ENCODE measurements around the gene MRPL21.

The MRPL21 gene

DNA sequence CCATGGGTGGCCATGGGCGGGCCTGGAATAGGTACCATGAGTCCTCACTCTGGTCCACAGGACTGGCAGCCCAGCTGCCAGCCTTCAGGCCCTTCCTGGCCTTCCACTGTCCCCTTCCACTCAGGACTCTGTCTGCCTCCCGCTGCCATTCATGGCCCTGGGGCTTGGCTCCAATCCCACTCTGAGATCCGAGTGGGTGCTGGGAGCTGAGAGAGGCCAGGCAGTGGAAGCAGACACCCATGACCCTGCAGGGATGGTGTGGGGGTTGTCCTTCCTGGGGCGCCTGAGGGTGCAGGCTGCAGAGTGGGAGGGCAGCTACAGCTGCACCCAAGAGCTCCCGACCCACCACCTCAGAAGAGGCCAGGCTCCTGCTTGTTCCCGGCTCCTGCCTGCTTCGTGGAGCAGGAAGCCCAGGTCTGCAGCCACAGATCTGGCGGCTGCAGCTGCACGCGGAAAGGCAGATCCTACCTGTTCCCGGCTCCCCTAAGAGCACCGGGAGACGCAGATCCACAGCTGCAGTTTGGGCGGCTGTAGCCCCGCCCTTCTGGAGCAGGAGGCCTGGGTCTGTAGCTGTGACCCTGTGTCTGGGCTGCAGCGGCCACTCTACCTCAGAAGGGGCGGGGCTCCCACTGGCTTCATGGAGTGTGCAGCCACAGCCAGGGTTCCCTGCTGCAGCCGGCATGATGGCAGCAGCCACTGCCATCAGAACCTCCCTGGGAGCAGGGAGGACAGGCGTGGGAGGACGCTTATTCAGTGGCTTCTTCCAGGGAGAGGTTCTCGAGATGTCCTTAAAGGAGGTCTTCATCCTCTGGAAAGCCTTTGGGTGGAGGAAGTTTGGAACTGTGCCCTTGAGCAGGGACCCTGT lies 27.6 kb upstream of the MRPL21 start:
- Histone ChIP-seq H3K4ac (ENCODE audit: low read depth, low read length) (no peak overlapping the region), H2BK120ac (ENCODE audit: insufficient read depth, low read length, poor library complexity) (no peak overlapping the region), H3K27me3 (ENCODE audit: insufficient read depth, low read length) (no peaks in the 10 kb centered on the region), H3K4me2 (ENCODE audit: low read length) (no peak overlapping the region), H3K18ac (ENCODE audit: low read length) (no peak overlapping the region), H3K4me3 (ENCODE audit: low read depth, low read length) (no peak overlapping the region), H3K14ac (ENCODE audit: low read length) (no peak overlapping the region), H3K9ac (ENCODE audit: low read length) (no peak overlapping the region), H4K8ac (ENCODE audit: low read depth, low read length) (no peak overlapping the region), H4K12ac (ENCODE audit: low read depth, low read length) (no peak overlapping the region), H3K9me3 (ENCODE audit: insufficient read depth, low read depth, low read length) (peaks cover 1% of the 10 kb centered on the region), H3K4me1 (ENCODE audit: control insufficient read depth in 1 of 2, insufficient read depth in 2 of 2, low read length in 2 of 2) (no peaks in the 10 kb centered on the region), H3K36me3 (ENCODE audit: control insufficient read depth in 1 of 2, insufficient read depth in 2 of 2, low read length in 2 of 2) (peaks cover 53 to 65% of the 10 kb centered on the region in 2 experiments), H2AFZ (ENCODE audit: insufficient read depth, low read length, poor library complexity) (no peak overlapping the region), H3K79me1 (ENCODE audit: low read length) (no peaks in the 10 kb centered on the region), H3K23ac (ENCODE audit: low read length) (no peak overlapping the region), H2BK5ac (ENCODE audit: low read depth, low read length, poor library complexity) (no peak overlapping the region), H3K79me2 (ENCODE audit: control insufficient read depth, insufficient read depth, low read length, poor library complexity) (no peaks in the 10 kb centered on the region), H4K91ac (ENCODE audit: low read depth, low read length) (no peak overlapping the region), H2AK5ac (ENCODE audit: low read length) (no peak overlapping the region), H2BK12ac (ENCODE audit: low read length) (no peak overlapping the region), H3K27ac (ENCODE audit: low read depth, low read length) (no peak overlapping the region)
- no CpG with 5 or more reads among the region's 21 CpGs for WGBS (ENCODE audit: extremely low coverage, insufficient coverage, insufficient read length)
- DNase-seq, result no peak

GRCh38 chr11:68929706-68930570 lies 26.3 kb upstream of the MRPL21 start:
- Histone ChIP-seq H3K4me2 (ENCODE audit: low read length) (no peak overlapping the region), H4K12ac (ENCODE audit: low read depth, low read length) (no peak overlapping the region), H4K8ac (ENCODE audit: low read depth, low read length) (no peak overlapping the region), H3K4ac (ENCODE audit: low read depth, low read length) (no peak overlapping the region), H3K79me1 (ENCODE audit: low read length) (no peaks in the 10 kb centered on the region), H2BK120ac (ENCODE audit: insufficient read depth, low read length, poor library complexity) (no peak overlapping the region), H3K4me1 (ENCODE audit: control insufficient read depth in 1 of 2, insufficient read depth in 2 of 2, low read length in 2 of 2) (no peaks in the 10 kb centered on the region), H3K14ac (ENCODE audit: low read length) (no peak overlapping the region), H3K4me3 (ENCODE audit: low read depth, low read length) (no peak overlapping the region), H3K27me3 (ENCODE audit: insufficient read depth, low read length) (no peaks in the 10 kb centered on the region), H2AFZ (ENCODE audit: insufficient read depth, low read length, poor library complexity) (no peak overlapping the region), H2BK12ac (ENCODE audit: low read length) (no peak overlapping the region), H3K27ac (ENCODE audit: low read depth, low read length) (no peak overlapping the region), H4K91ac (ENCODE audit: low read depth, low read length) (no peak overlapping the region), H2BK5ac (ENCODE audit: low read depth, low read length, poor library complexity) (no peak overlapping the region), H3K79me2 (ENCODE audit: control insufficient read depth, insufficient read depth, low read length, poor library complexity) (no peaks in the 10 kb centered on the region), H3K36me3 (ENCODE audit: control insufficient read depth in 1 of 2, insufficient read depth in 2 of 2, low read length in 2 of 2) (peaks cover 45 to 55% of the 10 kb centered on the region in 2 experiments), H2AK5ac (ENCODE audit: low read length) (no peak overlapping the region), H3K9ac (ENCODE audit: low read length) (no peak overlapping the region), H3K23ac (ENCODE audit: low read length) (no peak overlapping the region), H3K9me3 (ENCODE audit: insufficient read depth, low read depth, low read length) (peaks cover 1% of the 10 kb centered on the region), H3K18ac (ENCODE audit: low read length) (no peak overlapping the region)
- no peak for DNase-seq
- no CpG with 5 or more reads among the region's 20 CpGs for WGBS (ENCODE audit: extremely low coverage, insufficient coverage, insufficient read length)

DNA sequence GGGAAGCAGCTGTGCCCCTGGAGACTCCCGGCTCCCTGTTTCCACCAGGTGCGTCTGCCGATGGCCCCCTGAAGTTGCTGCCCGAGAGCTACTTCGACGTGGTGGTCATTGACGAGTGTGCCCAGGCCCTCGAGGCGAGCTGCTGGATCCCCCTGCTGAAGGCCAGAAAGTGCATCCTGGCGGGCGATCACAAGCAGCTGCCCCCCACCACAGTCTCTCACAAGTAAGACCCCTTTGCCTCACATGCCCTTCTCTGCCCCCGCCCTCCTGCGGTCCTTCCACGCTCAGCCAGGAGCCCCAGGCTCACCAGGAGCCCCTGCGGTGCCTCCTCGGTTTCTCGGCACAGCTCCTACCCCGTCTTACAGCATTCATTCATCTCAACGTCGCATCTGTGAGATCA lies 25.5 kb upstream of the MRPL21 start:
- no peak overlapping the region for H3K23ac ChIP-seq (ENCODE audit: low read length)
- H3K9me3 ChIP-seq (ENCODE audit: insufficient read depth, low read depth, low read length), result peaks cover 1% of the 10 kb centered on the region
- H3K27me3 ChIP-seq (ENCODE audit: insufficient read depth, low read length), result no peaks in the 10 kb centered on the region
- H3K79me1 ChIP-seq (ENCODE audit: low read length), result no peaks in the 10 kb centered on the region
- no peak overlapping the region for H3K18ac ChIP-seq (ENCODE audit: low read length)
- no peak overlapping the region for H3K4ac ChIP-seq (ENCODE audit: low read depth, low read length)
- no peak overlapping the region for H2BK120ac ChIP-seq (ENCODE audit: insufficient read depth, low read length, poor library complexity)
- WGBS (ENCODE audit: extremely low coverage, insufficient coverage, insufficient read length), result no CpG with 5 or more reads among the region's 20 CpGs
- H3K14ac ChIP-seq (ENCODE audit: low read length), result no peak overlapping the region
- no peak overlapping the region for H2AFZ ChIP-seq (ENCODE audit: insufficient read depth, low read length, poor library complexity)
- no peaks in the 10 kb centered on the region for H3K79me2 ChIP-seq (ENCODE audit: control insufficient read depth, insufficient read depth, low read length, poor library complexity)
- H2BK12ac ChIP-seq (ENCODE audit: low read length), result no peak overlapping the region
- no peak overlapping the region for H3K9ac ChIP-seq (ENCODE audit: low read length)
- H3K4me3 ChIP-seq (ENCODE audit: low read depth, low read length), result no peak overlapping the region
- H3K4me2 ChIP-seq (ENCODE audit: low read length), result no peak overlapping the region
- no peaks in the 10 kb centered on the region for H3K4me1 ChIP-seq (ENCODE audit: control insufficient read depth in 1 of 2, insufficient read depth in 2 of 2, low read length in 2 of 2)
- H4K12ac ChIP-seq (ENCODE audit: low read depth, low read length), result no peak overlapping the region
- peaks cover 42 to 53% of the 10 kb centered on the region in 2 experiments for H3K36me3 ChIP-seq (ENCODE audit: control insufficient read depth in 1 of 2, insufficient read depth in 2 of 2, low read length in 2 of 2)
- no peak overlapping the region for H4K91ac ChIP-seq (ENCODE audit: low read depth, low read length)
- H3K27ac ChIP-seq (ENCODE audit: low read depth, low read length), result no peak overlapping the region
- no peak overlapping the region for H2AK5ac ChIP-seq (ENCODE audit: low read length)
- H4K8ac ChIP-seq (ENCODE audit: low read depth, low read length), result no peak overlapping the region
- no peak overlapping the region for H2BK5ac ChIP-seq (ENCODE audit: low read depth, low read length, poor library complexity)
- DNase-seq, result no peak

DNA sequence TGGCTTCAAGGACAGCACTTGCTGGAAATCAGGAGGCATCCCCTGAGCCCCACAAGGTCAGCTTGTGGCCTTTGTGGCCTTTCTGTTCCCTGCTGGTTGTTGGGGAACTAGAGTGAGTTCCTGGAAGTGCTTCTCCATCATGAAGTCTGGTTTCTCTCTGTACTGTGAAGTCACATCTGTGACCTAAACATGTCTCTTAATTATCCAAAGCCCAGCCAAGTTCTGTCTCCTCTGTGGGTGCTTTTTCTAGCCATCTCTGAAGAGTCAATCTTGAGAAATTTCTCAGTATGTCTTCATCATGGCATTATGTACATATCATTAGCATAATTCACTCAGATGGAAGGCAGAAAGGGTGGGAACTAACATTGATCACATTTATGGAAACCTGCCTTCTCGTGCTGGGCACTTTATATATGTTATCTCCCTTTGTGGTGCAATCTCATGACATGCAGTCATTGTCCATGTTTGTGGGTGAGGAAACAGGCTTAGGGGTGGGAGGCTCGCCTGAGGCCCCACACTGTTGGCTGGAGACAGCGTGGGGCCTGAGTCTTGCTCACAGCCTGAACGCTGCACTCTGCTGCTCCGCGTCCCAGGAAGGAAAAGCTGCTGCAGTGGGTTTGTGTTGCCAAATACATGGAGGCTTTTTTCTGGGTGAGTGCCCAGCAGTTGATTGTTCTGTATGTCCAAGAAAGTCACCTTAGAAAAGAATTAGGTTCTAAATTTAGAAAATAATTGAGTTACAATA lies 24.7 kb upstream of the MRPL21 start:
- no peak overlapping the region for H3K9ac ChIP-seq (ENCODE audit: low read length)
- H3K27ac ChIP-seq (ENCODE audit: low read depth, low read length), result no peak overlapping the region
- H3K4me3 ChIP-seq (ENCODE audit: low read depth, low read length), result no peak overlapping the region
- H4K12ac ChIP-seq (ENCODE audit: low read depth, low read length), result no peak overlapping the region
- no peak overlapping the region for H2BK12ac ChIP-seq (ENCODE audit: low read length)
- no peak overlapping the region for H3K4me2 ChIP-seq (ENCODE audit: low read length)
- no peak overlapping the region for H2AK5ac ChIP-seq (ENCODE audit: low read length)
- no peak overlapping the region for H2AFZ ChIP-seq (ENCODE audit: insufficient read depth, low read length, poor library complexity)
- H3K9me3 ChIP-seq (ENCODE audit: insufficient read depth, low read depth, low read length), result peaks cover 1% of the 10 kb centered on the region
- no peak overlapping the region for H3K23ac ChIP-seq (ENCODE audit: low read length)
- no CpG with 5 or more reads among the region's 6 CpGs for WGBS (ENCODE audit: extremely low coverage, insufficient coverage, insufficient read length)
- H4K8ac ChIP-seq (ENCODE audit: low read depth, low read length), result no peak overlapping the region
- H3K79me1 ChIP-seq (ENCODE audit: low read length), result no peaks in the 10 kb centered on the region
- H4K91ac ChIP-seq (ENCODE audit: low read depth, low read length), result no peak overlapping the region
- no peak overlapping the region for H2BK5ac ChIP-seq (ENCODE audit: low read depth, low read length, poor library complexity)
- H2BK120ac ChIP-seq (ENCODE audit: insufficient read depth, low read length, poor library complexity), result no peak overlapping the region
- peaks cover 38 to 48% of the 10 kb centered on the region in 2 experiments for H3K36me3 ChIP-seq (ENCODE audit: control insufficient read depth in 1 of 2, insufficient read depth in 2 of 2, low read length in 2 of 2)
- no peaks in the 10 kb centered on the region for H3K4me1 ChIP-seq (ENCODE audit: control insufficient read depth in 1 of 2, insufficient read depth in 2 of 2, low read length in 2 of 2)
- H3K27me3 ChIP-seq (ENCODE audit: insufficient read depth, low read length), result no peaks in the 10 kb centered on the region
- no peak overlapping the region for H3K4ac ChIP-seq (ENCODE audit: low read depth, low read length)
- H3K14ac ChIP-seq (ENCODE audit: low read length), result no peak overlapping the region
- H3K18ac ChIP-seq (ENCODE audit: low read length), result no peak overlapping the region
- no peak for DNase-seq
- no peaks in the 10 kb centered on the region for H3K79me2 ChIP-seq (ENCODE audit: control insufficient read depth, insufficient read depth, low read length, poor library complexity)

Measured in trophoblast cell (in vitro differentiated cells and primary cell).